Hippocampal formation (tissue), 2 donors: Measurements from ENCODE around the gene SEMA4C.
A peak's percentile ranks its signal among the peaks of the same experiment; 100 is the strongest.

Experiments used
- DNase-seq, 2 donors: peaks; one replicate each; lab custom pipeline; 2025; lab: John Stamatoyannopoulos, UW

The SEMA4C gene, protein sequence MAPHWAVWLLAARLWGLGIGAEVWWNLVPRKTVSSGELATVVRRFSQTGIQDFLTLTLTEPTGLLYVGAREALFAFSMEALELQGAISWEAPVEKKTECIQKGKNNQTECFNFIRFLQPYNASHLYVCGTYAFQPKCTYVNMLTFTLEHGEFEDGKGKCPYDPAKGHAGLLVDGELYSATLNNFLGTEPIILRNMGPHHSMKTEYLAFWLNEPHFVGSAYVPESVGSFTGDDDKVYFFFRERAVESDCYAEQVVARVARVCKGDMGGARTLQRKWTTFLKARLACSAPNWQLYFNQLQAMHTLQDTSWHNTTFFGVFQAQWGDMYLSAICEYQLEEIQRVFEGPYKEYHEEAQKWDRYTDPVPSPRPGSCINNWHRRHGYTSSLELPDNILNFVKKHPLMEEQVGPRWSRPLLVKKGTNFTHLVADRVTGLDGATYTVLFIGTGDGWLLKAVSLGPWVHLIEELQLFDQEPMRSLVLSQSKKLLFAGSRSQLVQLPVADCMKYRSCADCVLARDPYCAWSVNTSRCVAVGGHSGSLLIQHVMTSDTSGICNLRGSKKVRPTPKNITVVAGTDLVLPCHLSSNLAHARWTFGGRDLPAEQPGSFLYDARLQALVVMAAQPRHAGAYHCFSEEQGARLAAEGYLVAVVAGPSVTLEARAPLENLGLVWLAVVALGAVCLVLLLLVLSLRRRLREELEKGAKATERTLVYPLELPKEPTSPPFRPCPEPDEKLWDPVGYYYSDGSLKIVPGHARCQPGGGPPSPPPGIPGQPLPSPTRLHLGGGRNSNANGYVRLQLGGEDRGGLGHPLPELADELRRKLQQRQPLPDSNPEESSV

DNA sequence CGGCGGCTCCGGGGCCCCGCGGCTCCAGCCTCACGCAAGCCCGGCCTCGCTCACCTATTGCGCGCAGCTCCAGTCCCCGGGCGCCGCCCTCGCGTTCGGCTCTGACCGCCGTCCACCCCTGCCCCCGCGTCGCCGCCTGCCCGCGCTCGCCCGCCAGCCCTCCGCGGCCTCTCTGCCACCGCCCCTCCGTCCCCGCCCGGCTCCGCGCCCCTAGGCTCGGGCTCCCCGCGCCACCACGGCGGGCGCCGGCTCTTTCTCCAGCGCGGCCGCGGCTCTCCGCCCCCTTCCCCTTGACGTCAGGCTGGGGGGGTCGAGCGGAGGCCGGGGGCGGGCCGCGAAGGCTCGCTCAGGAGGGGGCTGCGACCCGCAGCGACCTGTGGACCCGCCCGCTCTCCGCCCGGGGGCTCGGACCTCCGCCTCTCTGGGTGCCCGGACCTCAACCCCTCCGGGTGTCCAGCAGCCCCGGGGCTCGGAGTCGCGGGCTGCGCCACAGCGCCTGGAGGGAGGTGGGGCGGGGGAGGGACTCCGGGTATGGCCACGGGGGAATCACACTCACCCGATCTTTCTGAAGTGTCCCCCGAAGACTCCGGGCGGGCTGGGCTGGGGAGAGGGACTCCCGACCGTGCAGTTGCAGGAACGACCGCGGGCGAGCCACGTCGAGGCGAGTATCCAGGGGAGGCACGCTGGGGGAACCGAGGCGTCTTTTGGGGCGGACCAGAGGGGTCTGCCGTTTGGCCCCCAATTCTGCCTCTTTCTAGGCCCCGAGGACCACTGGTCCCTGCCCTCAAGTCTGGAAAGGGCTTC lies at the start of gene SEMA4C:
Gene SEMA4C, minus strand, starts transcription at position 259 of the 804 bp plus-strand sequence. CDS start 2,194 bp downstream, outside the sequence.
- peak; percentile 60 to 76 for DNase-seq

DNA sequence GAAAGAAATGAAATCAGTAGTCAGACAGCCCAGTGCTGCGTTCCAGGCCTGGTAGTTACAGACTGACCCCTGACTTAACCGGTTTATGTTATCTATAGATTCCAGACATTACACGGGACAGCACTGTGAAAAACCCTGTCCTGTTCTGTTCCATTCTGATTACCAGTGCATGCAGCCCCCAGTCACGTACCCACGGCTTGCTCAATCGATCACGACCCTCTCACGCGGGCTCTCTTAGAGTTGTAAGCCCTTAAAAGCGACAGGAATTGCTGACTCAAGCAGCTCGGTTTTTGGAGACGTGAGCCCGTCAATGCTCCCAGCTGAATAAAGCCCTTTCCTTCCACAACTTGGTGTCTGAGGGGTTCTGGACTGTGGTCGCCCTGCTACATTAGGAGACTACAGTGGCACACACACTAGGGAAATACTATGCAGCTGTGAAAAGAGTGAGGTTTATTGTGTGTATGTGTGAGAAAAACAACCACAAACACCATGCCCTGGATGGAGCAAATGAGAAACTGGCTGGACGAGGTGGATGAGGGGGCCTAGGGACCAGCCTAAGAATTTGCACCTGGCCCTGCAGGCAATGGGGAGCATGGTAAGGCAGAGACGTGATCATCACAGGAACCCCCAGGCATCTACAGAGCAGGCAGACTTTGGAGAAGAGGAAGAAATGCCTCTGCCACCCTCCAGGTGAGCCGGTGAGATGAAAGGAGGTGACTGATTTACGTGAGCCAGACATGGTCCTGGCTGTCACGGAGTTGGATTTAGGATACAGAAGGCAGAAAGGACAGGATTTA lies 49.1 kb upstream of the SEMA4C start:
- DNase-seq, result no peak

DNA sequence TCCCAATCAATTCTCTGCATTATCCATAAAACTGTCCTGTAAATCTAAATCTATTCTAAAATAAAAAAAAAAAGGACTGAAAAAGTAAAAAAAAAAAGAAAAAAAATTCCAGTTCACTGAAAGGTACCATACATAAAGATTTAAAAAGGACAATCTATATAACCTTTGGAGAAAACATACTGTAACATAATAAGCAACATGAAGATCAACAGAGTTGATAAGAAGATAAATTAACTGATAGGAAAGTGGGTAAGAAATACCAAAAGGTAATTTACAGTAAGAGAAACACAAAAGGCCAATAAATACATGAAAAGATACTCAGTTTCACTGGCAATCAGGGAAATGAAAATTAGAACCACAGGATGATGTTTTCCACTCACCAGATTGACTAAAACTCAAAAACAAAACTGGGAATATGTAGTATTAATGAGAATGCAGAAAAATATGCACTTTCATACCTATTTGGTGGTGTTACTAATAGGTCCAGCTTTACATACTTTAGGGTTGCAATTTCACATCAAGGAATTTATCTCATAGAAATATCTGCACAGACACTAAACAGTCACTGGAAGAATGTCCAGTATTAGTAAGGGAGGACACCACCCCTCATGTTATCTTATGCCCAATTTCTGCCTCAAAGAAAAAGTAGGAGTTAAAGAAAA lies 48.3 kb upstream of the SEMA4C start:
- DNase-seq, result no peak

DNA sequence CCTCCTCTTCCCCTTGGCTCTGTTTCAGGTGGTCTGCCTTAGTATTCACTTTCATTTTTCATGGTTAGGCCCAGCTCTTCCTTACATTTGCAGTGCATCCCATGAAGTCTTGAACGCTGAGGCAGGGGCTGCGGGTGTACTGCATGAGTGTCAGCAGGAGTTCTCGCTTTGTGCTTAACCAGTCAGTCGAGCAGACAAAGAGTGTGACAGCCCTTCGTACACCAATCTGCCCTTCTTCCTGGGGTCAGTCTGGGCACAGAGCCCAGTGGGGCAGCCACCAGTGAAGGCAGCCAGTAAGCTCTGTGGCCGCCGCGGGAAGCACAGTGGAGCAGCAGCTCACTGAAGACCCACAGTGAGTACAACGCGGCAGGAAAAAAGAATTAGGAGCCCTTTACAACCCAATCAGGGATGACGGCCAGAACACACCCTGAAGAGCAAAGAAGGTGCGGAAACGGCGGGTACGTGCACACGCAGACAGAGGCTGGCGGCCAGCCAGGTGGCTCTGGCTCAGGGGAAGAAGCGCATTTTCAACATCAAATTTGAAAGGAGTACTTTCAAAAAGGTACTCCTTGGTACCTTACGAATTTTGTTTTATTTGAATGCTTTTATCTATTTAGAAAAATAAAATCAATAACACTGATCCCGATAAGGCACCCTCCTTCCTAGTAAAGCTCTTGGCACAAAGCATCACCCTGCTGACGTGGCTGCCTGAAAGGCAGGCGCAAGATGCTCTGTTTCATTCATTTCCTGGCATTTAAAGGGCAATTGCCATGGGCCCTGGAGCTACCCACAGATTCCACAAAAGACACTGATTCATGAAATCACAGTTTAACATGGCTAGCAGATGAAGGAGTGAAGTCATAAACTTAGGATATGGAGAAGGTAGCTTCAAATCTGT lies 47.0 kb upstream of the SEMA4C start:
- no peak for DNase-seq

DNA sequence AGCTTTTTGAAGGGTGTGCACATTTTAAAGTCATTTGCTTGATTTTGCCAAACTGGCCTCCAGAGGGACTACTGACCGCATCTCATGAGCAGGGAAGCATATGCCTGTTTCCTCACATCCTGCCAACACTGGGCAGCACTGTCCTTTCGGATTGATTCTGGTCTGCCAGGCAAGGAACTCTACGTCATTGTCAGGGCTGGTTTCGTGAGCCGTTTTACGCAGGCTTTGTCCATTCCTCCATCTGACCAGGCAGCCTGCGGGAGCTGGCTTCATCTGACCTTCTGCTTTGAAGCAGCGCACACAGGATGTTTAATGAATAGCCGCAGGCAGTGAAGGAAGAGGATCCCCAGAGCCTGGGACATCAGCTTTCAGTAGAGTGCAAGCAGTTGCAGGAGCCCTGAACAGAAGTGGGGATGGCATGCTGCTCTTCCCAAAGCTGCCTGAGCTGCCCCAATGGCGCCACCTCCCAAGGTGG lies 46.3 kb upstream of the SEMA4C start:
- peak; percentile 47 to 60 for DNase-seq

DNA sequence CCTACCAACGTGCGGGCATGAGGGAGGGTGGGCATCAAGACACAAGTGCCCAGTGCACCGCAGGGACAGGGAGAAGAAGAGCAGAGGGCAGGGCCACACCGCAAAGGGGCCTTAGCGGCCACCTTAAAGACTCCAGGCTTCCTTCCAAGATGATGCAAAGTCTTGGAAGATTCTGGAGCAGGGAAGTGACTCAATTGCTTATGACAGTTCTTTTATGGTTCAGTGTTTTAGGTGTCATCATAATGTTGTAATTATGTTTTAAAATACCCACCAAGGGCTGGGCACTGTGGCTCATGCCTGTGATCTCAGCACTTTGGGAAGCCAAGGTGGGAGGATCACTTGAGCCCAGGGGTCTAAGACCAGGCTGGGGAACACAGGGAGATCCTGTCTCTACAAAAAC lies 44.5 kb upstream of the SEMA4C start:
- no peak for DNase-seq

DNA sequence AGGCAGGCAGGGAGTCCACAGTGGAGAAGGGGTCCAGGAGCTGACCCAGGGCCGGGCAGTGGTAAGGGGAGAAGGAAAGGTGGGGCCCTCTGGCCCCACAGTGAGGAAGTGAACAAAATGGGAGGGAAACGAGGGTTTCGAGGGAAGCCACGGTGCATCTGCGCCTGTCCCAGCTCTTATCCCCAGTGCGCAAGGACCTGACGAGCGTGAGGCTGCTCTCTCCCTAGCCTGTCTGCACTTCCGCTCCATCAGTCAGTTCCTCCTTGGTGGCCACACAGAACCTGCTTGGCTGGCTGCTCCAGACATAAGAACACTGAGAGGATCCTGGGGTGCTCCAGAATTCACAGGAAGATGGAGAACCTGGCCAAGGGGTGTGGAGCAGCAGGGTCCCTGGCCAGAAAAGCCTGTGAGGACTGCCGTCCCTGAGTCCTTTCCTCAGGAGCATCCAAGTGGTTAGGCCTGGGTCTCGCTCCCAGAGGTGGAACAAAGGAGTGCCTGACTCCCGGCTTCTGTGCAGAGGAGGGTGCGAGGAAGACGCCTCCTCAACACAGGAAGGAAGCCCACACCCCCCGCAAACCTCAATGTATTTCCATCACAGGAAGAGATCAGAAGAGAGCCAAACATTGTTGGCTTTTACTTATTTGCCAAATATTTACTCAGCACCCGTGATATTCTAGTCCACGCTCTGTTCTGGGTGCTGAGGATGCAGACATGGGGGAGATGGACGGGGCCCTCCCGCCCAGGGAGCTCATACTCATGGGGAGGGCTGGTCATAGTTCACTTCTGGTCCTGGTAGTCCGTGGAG lies 43.7 kb upstream of the SEMA4C start:
- DNase-seq, result peak in 1 of 2 donors; percentile 18

DNA sequence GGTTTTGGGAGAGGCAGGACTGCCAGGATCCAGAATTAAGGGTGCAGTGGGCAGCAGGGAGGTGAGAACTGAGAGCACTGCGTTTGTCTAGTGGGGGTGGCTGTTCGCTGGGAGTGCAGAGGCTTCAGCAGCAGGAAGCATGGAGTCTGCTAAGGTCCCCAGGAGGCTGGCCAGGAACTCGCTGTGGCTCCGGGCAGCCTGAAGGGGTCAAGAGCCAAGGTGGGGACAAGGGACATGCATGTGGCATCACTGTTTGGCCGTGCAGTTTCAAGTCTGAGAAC lies 43.2 kb upstream of the SEMA4C start:
- DNase-seq, result no peak

DNA sequence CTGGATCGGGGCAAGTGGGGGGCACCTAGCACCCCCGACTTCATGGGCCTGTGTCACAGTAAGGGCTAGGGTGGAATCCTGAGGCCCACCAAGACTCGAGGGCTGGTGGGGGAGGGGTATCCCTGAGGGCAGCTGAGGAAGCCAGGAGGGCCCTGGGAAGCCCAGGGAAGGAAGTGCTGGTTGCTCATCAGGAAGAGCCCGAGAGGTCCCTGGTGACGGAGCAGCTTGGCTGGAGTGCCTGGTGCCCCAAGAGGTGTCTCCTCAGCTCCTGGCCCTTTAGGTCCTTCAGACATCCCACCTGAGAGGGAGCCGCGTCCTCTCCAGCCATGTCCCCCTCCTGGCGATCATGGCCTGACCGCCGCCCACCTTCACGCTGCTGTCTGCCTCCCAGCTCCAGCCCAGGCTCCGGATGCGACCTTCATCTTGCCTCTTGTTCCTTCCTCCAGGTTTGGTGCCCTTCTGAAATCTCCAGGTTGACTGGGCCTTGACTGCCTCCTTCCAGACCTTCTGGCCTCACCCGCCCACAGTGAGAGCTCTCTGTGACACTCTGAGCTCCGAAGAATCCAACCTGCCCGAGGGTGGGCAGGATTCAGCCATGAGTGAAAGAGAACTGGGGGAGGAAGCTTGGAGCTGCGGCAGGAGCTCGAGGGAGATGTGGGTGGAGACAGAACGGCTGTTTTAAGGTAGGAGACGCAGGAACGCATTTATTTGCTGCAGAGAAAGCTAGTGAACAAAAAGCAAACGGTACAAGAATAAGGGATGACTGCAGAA lies 42.7 kb upstream of the SEMA4C start:
- DNase-seq, result no peak

DNA sequence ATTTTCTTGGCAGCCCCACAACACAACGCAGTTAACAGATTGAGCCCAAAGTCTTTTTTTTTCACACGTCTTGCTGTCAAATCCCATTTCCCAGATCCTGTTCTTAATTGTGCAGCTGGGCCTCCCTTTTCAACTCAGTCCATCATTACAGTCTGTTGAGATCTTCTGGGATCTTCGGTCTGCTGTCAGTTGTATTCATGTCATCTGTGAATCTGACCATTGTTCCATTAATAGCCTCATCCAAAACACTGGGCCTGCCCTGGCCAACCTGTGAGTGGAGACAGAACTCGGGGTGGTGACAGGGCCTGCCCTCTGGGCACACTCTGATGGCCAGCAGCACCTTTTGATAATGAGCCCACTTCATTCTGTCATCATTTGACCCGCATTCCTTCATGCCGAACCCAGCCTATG lies 39.7 kb upstream of the SEMA4C start:
- DNase-seq, result no peak

DNA sequence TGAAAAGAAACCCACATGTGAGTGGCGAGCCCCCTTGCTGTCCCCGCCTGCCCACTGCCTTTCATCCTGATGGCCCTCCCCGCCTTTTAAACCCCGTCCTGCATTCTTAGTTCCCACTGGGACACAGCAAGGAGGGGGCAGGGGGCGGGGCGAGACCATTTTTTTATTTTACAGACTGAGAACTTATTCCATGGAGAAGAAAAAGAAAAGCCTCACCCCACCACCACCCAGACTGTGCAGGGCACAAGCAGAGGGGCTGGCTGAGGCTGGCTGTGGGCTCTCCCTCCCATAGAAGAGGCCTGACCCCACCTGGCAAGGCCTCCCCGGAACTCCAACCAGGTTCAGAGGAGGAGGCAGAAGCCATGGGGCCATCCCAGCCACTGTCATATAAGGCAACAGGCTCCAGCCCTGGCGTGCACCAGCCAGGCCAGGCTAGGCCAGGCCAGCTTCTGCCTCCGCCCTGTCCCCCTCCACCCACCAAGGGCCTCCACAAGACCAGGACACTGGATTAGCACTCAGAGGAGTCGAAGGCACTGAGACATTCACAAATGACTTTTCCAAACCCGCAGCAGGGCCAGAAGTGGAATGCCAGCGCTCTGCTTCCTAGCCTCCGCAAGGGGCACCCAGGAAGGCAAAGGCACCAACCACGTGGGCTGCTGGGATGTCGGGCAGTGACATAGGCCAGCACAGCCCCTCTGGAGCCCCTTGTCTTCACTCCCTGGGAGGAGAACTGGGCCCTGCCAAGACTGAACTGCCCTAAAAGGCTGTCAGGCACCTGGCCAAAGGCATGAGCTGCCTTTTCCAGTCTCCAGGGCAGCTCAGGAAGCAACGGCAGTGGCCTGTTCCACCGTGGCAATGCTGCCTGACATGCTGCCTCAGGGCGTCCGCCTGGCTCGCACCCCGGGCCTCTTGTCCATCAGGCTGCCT lies 37.5 kb upstream of the SEMA4C start:
- DNase-seq, result peak; percentile 51 to 66

DNA sequence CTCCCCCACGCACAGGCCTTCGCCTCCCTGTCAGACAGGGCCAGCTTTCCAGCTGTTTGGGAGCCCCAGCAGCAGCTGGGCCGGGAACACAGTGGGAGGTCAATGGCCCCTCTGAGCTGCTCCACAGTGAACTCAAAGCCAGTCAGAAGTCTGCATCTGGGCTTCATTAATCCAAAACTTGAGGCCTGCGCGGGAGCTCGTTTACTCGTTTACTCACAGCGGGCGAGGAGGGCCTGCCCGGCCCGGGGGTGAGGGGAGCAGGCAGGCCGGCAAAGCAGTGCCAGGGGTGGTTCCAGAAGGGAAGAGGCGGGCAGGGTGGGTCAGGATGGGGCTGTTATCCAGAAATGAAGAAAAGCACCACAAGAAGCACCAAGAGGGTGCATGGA lies 36.8 kb upstream of the SEMA4C start:
- no peak for DNase-seq

DNA sequence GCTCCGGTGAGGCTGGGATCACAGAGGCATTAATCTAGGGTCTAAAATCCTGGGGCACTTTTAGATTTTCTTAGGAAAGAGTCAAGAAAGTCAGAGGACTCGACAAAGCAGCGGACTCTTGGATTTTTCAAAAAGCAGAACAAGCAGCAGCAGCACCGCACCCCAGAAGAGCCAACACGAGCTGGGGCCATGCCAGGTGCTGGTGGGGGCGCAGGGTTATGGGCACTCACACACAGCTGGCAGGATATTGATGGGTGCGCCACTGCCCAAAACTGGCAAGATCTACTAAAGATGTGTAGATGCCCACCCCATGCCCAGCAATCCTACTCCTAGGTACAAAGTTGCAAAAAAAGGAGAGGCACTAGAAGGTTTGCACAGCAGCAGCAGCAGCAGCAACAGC lies 33.9 kb upstream of the SEMA4C start:
- DNase-seq, result no peak

DNA sequence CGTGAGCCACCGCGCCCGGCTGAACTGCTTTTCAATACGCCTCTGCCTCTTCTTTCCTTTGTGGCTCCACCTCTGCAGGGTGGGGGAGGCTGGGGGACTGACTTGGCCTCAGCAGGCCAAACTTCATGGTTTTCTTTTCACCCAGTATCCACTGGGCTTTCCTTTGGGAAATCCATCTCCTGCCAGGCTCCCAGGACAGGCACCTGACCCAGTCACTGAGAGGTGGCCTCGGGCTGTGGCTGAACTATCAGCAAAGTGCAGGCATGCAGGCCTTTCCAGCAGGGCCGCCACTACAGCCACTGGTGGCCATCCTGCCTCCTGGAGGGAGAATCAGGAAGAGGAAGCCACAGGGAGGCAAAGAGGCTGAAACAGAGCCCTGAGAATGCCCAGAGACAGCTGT lies 33.4 kb upstream of the SEMA4C start:
- no peak for DNase-seq

DNA sequence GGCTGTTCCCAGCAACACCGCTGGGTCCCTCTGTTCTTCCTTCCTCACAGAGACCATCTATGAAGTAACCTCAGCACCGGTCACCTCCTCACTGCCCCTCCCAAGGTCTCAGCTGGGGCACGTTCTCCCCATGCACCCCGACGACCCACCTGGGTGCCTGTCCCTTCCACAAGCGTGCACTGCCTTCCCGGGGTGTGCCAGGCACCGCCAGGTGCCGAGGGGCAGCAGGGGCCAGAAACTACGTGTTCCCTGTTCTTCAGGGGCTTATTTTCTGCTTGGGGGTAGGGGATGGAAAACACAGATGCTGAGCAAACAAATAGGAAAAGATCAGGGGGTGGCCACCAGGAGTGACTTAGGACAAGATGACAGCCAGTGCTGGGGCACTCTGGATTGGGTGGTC lies 30.4 kb upstream of the SEMA4C start:
- no peak for DNase-seq

DNA sequence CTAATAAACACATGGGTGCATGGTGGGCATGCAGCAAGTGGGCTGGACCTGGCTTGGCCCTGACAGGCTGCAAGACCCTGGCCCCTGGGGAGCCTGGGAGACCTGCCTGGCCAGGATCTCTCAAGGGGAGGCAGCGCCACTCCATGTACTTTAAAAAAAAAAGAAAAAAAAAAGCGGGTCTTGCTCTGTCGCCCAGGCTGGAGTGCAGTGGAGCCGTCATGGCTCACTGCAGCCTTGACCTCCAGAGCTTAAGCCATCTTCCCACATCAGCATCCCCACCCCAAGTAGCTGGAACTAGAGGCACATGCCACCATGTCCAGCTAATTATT lies 29.5 kb upstream of the SEMA4C start:
- DNase-seq, result no peak

DNA sequence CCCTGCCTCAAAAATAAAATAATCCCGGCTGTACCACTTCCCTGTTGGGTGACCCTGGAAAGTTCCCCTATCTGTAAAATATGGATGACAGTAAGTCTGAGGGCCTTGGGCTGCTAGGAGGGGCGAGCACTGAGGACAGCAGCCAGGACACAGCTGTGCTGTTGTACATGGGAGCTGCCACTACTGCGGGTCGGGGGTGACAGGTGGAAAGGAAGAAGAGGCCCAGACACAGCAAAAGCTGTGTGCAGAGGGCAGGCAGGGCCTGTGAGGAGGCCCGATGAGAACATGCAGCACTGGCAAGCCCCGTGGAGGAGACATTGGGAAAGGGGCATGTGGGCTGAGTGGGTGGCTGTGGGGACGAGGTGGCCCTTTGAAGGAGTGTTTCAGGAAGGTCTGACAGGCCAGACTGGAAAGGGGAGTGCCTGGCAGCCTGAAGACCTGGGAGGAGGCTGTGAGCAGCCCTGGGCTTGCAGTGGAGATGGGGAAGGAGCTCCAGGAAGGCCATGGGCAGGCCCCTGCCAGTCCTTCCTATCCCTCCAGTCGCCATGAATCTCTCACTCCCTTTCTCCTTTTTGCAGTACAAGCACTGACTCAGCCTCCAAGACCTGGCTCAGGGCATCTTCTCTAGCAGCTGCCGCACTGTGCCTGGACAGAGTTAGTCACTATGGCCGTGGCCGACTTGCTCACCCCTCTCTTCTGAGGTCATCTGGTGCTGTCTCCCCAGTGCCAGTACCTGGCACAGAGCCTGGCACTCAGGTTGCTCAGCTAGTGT lies 28.9 kb upstream of the SEMA4C start:
- DNase-seq, result no peak
